ENCODE measurements around the gene PPP2R3A.

PPP2R3A gene

DNA sequence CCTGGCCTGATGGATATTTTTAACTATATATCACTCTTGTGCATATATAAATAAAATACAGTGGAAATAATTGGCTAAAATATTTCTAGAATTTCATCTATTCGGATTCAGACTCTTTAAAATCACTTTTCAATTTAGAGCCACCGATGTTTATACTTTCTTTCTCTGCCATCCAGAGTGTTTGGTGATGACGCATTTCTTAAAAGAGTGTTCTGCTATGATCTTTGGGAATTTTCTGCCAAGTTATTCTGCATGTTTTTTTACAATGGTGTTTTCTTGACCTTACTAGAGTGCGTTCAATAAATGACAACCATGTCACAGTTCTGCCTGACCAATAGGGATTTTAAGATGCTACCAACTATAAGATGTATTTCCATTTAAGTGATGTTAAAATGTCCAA lies 30.2 kb downstream of the PPP2R3A start:
- Histone ChIP-seq H3K4me3 (no peak overlapping the region), H3K27ac (no peak overlapping the region)
- TF ChIP-seq, protein P1, sequence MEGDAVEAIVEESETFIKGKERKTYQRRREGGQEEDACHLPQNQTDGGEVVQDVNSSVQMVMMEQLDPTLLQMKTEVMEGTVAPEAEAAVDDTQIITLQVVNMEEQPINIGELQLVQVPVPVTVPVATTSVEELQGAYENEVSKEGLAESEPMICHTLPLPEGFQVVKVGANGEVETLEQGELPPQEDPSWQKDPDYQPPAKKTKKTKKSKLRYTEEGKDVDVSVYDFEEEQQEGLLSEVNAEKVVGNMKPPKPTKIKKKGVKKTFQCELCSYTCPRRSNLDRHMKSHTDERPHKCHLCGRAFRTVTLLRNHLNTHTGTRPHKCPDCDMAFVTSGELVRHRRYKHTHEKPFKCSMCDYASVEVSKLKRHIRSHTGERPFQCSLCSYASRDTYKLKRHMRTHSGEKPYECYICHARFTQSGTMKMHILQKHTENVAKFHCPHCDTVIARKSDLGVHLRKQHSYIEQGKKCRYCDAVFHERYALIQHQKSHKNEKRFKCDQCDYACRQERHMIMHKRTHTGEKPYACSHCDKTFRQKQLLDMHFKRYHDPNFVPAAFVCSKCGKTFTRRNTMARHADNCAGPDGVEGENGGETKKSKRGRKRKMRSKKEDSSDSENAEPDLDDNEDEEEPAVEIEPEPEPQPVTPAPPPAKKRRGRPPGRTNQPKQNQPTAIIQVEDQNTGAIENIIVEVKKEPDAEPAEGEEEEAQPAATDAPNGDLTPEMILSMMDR (IDR thresholded peaks at IDR 0.05), result no peak

DNA sequence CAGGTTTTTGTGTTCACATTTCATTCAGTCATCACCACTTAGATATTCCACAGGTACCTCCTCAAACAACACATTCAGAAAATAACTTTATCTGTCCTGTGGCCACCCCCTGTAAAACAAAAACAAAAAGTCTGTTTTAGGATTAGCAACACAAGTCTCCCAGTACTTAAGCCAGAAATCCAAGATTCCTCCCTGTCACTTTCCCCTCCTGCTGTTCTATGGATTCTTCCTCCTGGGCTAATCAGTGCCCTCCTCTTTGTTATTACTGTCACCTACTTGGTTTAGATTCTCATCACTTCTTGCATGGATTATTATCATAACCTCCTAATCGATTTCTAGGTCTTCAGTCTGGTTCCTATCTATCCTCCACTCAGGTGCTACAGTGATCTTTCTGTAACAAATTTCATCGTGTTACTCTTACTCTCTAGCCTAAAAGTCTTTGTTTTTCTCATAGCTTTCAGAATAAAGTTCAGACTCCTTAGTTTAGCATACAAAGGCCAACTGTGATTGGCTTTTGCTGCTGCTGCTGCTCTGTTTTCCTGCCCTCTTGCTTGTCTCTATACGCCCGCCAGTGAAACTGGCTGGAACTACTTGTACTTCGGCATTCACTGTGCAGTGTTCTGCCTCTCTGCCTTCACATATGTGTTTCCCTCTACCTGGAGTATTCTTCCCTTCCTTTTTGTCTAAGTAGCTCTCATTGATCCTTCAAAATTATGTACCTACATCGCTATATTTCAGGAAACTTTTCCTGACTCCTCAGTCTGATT lies 32.2 kb downstream of the PPP2R3A start:
- TF ChIP-seq, protein P1 (IDR thresholded peaks at IDR 0.05), result no peak

More for the DNA sequence above, 30.2 kb downstream of the PPP2R3A start:
- DNase-seq (ENCODE audit: low spot score), result no peak

GRCh38 chr3:136008221-136008620 lies 42.7 kb downstream of the PPP2R3A start:
- Histone ChIP-seq H3K27ac (no peak overlapping the region), H3K4me3 (no peak overlapping the region)
- TF ChIP-seq, protein P1 (IDR thresholded peaks at IDR 0.05), result no peak
- no peak for DNase-seq (ENCODE audit: low spot score)

More for the DNA sequence above, 32.2 kb downstream of the PPP2R3A start:
- Histone ChIP-seq H3K4me3 (no peak overlapping the region), H3K27ac (no peak overlapping the region)
- DNase-seq (ENCODE audit: low spot score), result no peak

DNA sequence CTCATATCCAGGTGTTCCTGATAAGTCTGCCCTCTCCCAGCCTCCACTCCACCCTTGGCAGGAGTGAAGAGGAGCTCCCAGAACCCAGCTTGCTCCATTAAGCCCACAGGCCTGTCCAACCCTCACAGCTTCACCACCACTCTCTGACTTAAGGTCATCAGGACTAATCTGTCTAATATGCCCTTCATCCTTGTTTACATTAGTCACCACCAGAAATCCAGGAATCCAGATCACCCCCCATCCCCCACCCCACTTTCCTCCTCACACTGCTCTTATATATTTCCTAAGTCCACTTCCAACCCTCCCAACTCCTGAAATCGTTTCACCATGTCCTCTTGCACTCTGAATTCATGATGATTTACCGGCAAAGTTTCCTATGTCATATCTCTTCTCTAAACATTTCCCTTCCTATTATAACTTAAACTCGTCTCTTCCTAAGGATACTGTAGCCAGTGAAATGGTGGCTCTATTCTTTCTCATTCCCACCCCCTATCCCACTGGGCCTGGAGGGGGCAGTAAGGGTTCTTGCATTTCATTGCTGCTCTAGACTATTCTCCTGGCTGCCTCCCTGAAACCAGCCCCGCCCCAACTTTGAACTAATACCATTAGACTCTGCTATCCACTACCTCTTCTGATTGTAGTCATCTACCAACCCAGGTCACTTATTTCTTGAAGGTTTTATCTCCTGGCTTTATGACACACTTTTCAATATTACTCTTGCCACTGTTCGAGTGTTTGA lies 43.4 kb downstream of the PPP2R3A start:
- Histone ChIP-seq H3K4me3 (no peak overlapping the region), H3K27ac (no peak overlapping the region)
- TF ChIP-seq, protein P1 (IDR thresholded peaks at IDR 0.05), result no peak
- DNase-seq (ENCODE audit: low spot score), result no peak

GRCh38 chr3:136018876-136019275 lies 53.3 kb downstream of the PPP2R3A start:
- H3K4me3 ChIP-seq, result no peak overlapping the region
- no peak overlapping the region for H3K27ac ChIP-seq
- no peak for DNase-seq (ENCODE audit: low spot score)
- TF ChIP-seq, protein P1 (IDR thresholded peaks at IDR 0.05), result no peak

GRCh38 chr3:136021803-136022202 lies 56.3 kb downstream of the PPP2R3A start:
- H3K27ac ChIP-seq, result no peak overlapping the region
- no peak for DNase-seq (ENCODE audit: low spot score)
- TF ChIP-seq, protein P1 (IDR thresholded peaks at IDR 0.05), result no peak
- H3K4me3 ChIP-seq, result no peak overlapping the region
